ENCODE results near the gene DHCR24.

DNA sequence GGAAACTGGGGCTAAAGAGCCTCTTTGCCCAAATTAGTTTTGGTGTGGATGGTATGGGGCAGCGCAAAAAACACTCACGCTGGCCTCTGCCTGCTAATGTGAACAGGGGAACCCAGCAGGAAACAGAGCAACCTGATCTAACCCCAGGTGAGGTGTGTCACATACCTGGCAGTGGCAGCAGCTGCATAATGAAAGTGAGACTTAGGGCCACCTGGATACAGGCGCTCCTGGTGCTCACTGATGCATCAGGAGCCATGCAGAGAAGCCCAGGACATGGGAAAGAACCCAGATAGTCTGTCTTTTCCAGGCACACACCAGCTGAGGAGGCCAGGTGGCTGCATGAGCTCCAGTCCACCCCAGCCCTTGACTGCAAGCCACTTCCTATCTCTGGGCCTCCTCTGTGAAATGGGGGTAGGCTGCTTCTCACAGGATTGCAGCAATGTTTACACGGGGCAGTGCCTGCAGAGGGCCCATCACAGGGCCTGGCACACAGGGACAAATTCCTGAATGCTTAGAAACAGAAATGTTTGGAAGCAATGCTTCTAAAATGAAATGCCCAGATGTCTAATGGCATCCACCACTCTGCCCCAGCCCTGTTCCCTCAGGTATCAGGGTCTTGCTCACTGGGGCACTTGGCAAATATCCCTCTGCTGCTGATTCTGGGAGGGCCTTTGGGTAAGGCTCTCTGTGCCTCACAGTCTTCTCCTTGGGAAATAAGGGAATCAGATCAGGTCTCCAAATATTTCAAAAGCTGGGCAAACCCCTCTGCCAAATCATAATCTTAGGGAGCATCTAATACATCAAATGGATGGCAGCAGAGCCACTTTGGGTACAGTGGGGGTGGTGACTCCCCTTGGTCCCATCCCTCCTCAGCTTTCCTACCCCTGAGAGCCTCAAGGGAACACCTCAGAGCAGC, 19.9 kb downstream of the DHCR24 start:
- no peak for TF ChIP-seq EZH2 (IDR thresholded peaks at IDR 0.05; ENCODE audit: low read depth)
- TF ChIP-seq, protein P1, sequence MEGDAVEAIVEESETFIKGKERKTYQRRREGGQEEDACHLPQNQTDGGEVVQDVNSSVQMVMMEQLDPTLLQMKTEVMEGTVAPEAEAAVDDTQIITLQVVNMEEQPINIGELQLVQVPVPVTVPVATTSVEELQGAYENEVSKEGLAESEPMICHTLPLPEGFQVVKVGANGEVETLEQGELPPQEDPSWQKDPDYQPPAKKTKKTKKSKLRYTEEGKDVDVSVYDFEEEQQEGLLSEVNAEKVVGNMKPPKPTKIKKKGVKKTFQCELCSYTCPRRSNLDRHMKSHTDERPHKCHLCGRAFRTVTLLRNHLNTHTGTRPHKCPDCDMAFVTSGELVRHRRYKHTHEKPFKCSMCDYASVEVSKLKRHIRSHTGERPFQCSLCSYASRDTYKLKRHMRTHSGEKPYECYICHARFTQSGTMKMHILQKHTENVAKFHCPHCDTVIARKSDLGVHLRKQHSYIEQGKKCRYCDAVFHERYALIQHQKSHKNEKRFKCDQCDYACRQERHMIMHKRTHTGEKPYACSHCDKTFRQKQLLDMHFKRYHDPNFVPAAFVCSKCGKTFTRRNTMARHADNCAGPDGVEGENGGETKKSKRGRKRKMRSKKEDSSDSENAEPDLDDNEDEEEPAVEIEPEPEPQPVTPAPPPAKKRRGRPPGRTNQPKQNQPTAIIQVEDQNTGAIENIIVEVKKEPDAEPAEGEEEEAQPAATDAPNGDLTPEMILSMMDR (conservative IDR thresholded peaks at IDR 0.05), result no peak

Measured in PC-9 (cell line).